ENCODE results near the gene HASPIN. TPM values are rescaled to one million over a fixed set of nuclear protein-coding genes. Genes with fewer than 3 reads are reported as not detected.

The HASPIN gene
- polyA plus RNA-seq, 2 donors = 0.41 to 1.3 TPM

DNA sequence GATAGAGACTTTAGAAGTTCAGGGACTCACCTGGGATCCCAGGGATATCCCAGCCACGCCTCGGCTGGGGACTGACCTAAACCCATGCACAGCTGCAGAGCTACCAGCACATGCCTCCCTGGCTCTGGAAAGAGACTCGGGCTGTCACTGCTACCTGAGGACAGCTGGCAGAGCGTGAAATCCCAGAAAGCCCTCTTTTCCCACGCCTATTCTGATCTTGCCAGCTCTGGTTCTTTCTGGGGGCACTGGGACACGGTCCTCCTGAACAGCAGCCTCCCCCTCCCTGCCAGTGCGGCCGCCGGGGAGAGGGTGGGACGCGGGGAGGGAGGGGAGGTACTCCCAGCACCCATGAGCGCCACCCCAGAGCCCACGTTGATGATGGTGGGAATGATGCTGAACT is 38.5 kb upstream of the HASPIN start:
- no peaks in the 10 kb centered on the region for H3K4me1 ChIP-seq (ENCODE audit: control insufficient read depth in 2 of 2, insufficient read depth in 2 of 2, low read length in 1 of 2)
- H3K27me3 ChIP-seq (ENCODE audit: control insufficient read depth in 1 of 2, insufficient read depth in 2 of 2, low read length in 2 of 2) = peaks cover 0 to 2% of the 10 kb centered on the region in 2 donors
- 23 to 36% methylated on average over 13 of the region's 13 CpGs for WGBS, 2 donors
- H3K36me3 ChIP-seq (ENCODE audit: control insufficient read depth in 2 of 2, insufficient read depth in 2 of 2, low read length in 1 of 2) = no peaks in the 10 kb centered on the region
- no peak overlapping the region for H3K4me3 ChIP-seq (ENCODE audit: low read depth in 1 of 2, low read length in 2 of 2)
- H3K27ac ChIP-seq (ENCODE audit: low read depth in 2 of 2, low read length in 1 of 2) = no peak overlapping the region
- no peaks in the 10 kb centered on the region for H3K9me3 ChIP-seq (ENCODE audit: control insufficient read depth in 2 of 2, insufficient read depth in 1 of 2, low read depth in 1 of 2, low read length in 1 of 2)

DNA sequence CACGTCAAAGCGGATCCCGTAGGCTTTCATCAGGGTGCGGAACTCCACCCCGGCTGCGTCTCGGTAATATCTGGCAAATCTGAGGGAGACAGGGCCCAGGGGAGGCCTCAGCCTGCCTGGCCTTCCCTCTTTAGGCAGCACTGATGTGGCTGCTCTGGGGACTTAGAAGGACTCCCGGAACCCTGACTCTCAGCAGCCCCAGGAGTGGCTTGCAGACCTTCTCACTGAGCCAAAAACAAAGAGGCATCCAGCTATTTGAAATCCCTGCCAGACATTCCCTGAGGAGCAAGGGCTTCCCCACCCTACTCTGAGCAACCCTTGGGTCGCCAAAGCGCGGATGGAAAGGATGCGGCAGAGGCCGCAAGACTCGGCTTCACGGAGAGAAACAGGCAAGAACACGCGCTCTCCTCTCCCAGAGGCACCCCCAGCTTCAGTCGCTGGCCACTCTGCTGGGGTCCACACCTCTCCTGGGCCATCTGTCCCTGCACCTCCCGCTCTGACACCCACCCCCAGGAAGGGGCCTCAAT is 35.6 kb upstream of the HASPIN start:
- WGBS, 2 donors = 44 to 49% methylated on average over 19 of the region's 19 CpGs
- no peaks in the 10 kb centered on the region for H3K4me1 ChIP-seq (ENCODE audit: control insufficient read depth in 2 of 2, insufficient read depth in 2 of 2, low read length in 1 of 2)
- H3K9me3 ChIP-seq (ENCODE audit: control insufficient read depth in 2 of 2, insufficient read depth in 1 of 2, low read depth in 1 of 2, low read length in 1 of 2) = no peaks in the 10 kb centered on the region
- H3K27ac ChIP-seq (ENCODE audit: low read depth in 2 of 2, low read length in 1 of 2) = no peak overlapping the region
- peaks cover 0 to 2% of the 10 kb centered on the region in 2 donors for H3K27me3 ChIP-seq (ENCODE audit: control insufficient read depth in 1 of 2, insufficient read depth in 2 of 2, low read length in 2 of 2)
- no peaks in the 10 kb centered on the region for H3K36me3 ChIP-seq (ENCODE audit: control insufficient read depth in 2 of 2, insufficient read depth in 2 of 2, low read length in 1 of 2)
- H3K4me3 ChIP-seq (ENCODE audit: low read depth in 1 of 2, low read length in 2 of 2) = no peak overlapping the region

DNA sequence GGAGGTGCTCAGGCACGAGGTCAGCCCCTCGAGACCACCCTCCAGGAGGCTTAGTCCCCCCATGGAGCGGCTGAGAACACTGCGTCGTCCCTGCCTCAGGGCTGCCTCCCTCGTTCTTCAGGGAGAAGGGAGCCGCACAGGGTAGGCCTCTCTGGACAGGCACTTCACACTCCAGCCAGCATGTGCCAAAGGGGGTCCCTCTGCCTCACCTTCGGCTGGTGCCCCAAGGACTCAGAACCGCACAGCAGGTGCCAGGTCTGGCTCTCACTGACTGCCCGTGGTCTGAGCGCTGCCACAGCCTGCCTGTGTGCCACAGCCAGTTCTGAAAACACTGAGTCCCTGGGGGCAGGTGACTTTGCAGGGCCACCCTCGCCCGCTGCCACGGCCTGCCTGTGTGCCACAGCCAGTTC is 34.8 kb upstream of the HASPIN start:
- Histone ChIP-seq H3K27me3 (ENCODE audit: control insufficient read depth in 1 of 2, insufficient read depth in 2 of 2, low read length in 2 of 2) (peaks cover 0 to 3% of the 10 kb centered on the region in 2 donors), H3K4me1 (ENCODE audit: control insufficient read depth in 2 of 2, insufficient read depth in 2 of 2, low read length in 1 of 2) (no peaks in the 10 kb centered on the region), H3K4me3 (ENCODE audit: low read depth in 1 of 2, low read length in 2 of 2) (no peak overlapping the region), H3K36me3 (ENCODE audit: control insufficient read depth in 2 of 2, insufficient read depth in 2 of 2, low read length in 1 of 2) (no peaks in the 10 kb centered on the region), H3K9me3 (ENCODE audit: control insufficient read depth in 2 of 2, insufficient read depth in 1 of 2, low read depth in 1 of 2, low read length in 1 of 2) (no peaks in the 10 kb centered on the region), H3K27ac (ENCODE audit: low read depth in 2 of 2, low read length in 1 of 2) (no peak overlapping the region)
- WGBS, 2 donors = 71 to 75% methylated on average over 11 to 14 of the region's 14 CpGs

DNA sequence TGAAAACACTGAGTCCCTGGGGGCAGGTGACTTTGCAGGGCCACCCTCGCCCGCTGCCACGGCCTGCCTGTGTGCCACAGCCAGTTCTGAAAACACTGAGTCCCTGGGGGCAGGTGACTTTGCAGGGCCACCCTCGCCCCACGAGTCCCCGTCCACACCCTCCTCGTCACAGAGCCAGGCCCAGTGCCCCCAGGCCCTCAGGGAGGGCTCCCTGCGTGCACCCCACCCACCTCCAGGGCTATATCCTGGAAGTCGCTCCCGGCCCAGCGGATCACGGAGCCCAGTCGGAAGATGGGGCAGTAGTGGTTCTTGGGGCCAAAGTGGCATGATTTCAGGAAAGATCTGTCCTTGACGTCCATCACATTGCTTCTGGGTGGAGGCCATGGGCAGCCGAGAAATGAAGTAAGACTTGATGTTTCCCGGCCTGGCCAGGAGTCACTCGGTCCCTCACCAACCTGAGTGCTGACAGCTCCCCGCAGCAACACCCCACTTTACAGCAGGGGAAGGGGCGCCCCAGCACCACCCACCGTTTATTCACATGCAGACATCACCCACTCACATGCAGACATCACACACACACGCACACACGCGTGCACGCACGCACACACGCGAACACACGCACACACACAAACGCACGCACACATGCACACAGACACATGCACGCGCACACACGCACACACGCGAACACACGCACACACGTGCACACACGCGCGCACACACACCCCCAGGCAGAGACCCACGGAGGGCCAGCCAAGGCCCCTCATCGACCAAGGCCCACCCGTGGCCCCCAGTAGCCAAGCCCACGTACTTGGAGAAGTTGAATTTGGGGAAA is 34.2 kb upstream of the HASPIN start:
- 83% methylated on average over 41 to 44 of the region's 44 CpGs for WGBS, 2 donors
- Histone ChIP-seq H3K27me3 (ENCODE audit: control insufficient read depth in 1 of 2, insufficient read depth in 2 of 2, low read length in 2 of 2) (peaks cover 0 to 5% of the 10 kb centered on the region in 2 donors), H3K9me3 (ENCODE audit: control insufficient read depth in 2 of 2, insufficient read depth in 1 of 2, low read depth in 1 of 2, low read length in 1 of 2) (no peaks in the 10 kb centered on the region), H3K27ac (ENCODE audit: low read depth in 2 of 2, low read length in 1 of 2) (no peak overlapping the region), H3K36me3 (ENCODE audit: control insufficient read depth in 2 of 2, insufficient read depth in 2 of 2, low read length in 1 of 2) (no peaks in the 10 kb centered on the region), H3K4me3 (ENCODE audit: low read depth in 1 of 2, low read length in 2 of 2) (no peak overlapping the region), H3K4me1 (ENCODE audit: control insufficient read depth in 2 of 2, insufficient read depth in 2 of 2, low read length in 1 of 2) (no peaks in the 10 kb centered on the region)

DNA sequence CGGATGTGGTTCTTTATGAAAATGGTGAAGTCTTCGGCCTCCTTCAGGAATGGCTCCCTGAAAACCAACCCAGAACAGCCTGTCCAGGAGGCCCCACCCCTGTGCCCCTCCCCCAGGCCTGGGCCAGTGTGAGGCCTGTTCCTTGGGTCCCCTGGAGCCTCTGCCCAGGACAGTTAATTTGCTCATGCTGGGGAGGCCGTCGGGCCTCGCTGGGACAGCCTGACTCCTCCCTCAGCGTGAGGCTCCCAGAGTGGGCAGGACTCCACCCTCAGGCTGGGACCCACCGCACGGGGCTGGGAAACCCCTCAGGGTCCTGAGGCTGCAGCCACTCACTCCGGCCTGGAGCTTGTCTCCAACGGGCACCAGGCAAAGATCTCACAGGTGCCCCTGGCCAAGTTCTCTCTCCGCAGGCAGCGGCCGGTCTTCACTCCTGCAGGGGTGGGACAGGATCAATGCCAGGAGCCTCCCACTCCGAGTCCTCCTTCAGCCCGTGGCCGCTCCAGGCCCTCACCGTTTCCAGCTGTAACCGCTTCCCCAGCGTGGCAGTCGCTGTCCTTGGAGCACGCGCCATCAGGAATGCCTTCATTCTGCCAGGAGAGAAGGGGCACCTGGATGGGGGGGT is 33.5 kb upstream of the HASPIN start:
- no peak overlapping the region for H3K4me3 ChIP-seq (ENCODE audit: low read depth in 1 of 2, low read length in 2 of 2)
- no peaks in the 10 kb centered on the region for H3K36me3 ChIP-seq (ENCODE audit: control insufficient read depth in 2 of 2, insufficient read depth in 2 of 2, low read length in 1 of 2)
- peaks cover 2 to 3% of the 10 kb centered on the region in 2 donors for H3K4me1 ChIP-seq (ENCODE audit: control insufficient read depth in 2 of 2, insufficient read depth in 2 of 2, low read length in 1 of 2)
- 72 to 76% methylated on average over 22 of the region's 22 CpGs for WGBS, 2 donors
- no peaks in the 10 kb centered on the region for H3K9me3 ChIP-seq (ENCODE audit: control insufficient read depth in 2 of 2, insufficient read depth in 1 of 2, low read depth in 1 of 2, low read length in 1 of 2)
- H3K27me3 ChIP-seq (ENCODE audit: control insufficient read depth in 1 of 2, insufficient read depth in 2 of 2, low read length in 2 of 2) = peaks cover 0 to 4% of the 10 kb centered on the region in 2 donors
- no peak overlapping the region for H3K27ac ChIP-seq (ENCODE audit: low read depth in 2 of 2, low read length in 1 of 2)

DNA sequence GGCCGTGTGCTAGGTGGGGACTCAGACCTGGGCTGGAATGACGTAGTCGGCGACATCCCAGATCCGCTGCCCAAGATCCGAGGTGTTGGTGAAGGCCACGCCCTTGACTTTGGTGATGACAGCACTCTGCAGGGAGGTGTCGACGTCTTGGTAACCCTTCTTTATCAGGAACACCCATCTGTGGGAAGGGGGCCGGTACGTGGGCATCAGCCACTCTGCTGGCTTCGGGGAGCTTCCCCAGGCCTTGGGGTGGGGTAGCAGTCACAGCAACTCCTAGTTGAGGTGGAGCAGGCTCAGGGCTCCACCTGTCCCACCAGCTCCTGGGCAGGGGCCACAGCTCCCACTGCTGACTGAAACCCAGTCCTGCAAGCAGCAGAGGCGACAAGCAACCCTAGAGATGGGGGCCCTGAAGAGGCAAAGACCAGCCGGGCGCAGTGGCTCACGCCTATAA is 32.1 kb upstream of the HASPIN start:
- H3K27ac ChIP-seq (ENCODE audit: low read depth in 2 of 2, low read length in 1 of 2) = no peak overlapping the region
- no peak overlapping the region for H3K4me3 ChIP-seq (ENCODE audit: low read depth in 1 of 2, low read length in 2 of 2)
- WGBS, 2 donors = 77 to 79% methylated on average over 16 of the region's 16 CpGs
- no peaks in the 10 kb centered on the region for H3K36me3 ChIP-seq (ENCODE audit: control insufficient read depth in 2 of 2, insufficient read depth in 2 of 2, low read length in 1 of 2)
- peaks cover 11 to 13% of the 10 kb centered on the region in 2 donors for H3K4me1 ChIP-seq (ENCODE audit: control insufficient read depth in 2 of 2, insufficient read depth in 2 of 2, low read length in 1 of 2)
- no peaks in the 10 kb centered on the region for H3K9me3 ChIP-seq (ENCODE audit: control insufficient read depth in 2 of 2, insufficient read depth in 1 of 2, low read depth in 1 of 2, low read length in 1 of 2)
- peaks cover 0 to 3% of the 10 kb centered on the region in 2 donors for H3K27me3 ChIP-seq (ENCODE audit: control insufficient read depth in 1 of 2, insufficient read depth in 2 of 2, low read length in 2 of 2)

DNA sequence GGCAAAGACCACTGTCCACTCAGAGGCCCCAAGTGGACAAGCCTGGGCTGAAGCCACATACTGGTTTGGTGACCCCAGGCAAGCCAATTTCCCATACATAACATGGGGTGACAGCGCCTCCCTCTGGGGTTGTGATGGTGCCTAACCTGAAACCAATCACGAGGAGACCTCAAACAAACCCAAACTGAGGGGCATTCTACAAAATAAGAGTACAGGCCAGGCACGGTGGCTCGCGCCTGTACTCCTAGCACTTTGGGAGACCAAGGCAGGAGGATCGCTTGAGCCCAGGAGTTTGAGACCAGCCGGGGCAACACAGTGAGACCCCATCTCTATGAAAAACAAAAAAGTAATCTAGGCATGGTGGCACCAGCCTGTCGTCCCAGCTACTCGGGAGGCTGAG is 31.4 kb upstream of the HASPIN start:
- Histone ChIP-seq H3K27ac (ENCODE audit: low read depth in 2 of 2, low read length in 1 of 2) (no peak overlapping the region), H3K4me3 (ENCODE audit: low read depth in 1 of 2, low read length in 2 of 2) (no peak overlapping the region), H3K27me3 (ENCODE audit: control insufficient read depth in 1 of 2, insufficient read depth in 2 of 2, low read length in 2 of 2) (peaks cover 0 to 6% of the 10 kb centered on the region in 2 donors), H3K9me3 (ENCODE audit: control insufficient read depth in 2 of 2, insufficient read depth in 1 of 2, low read depth in 1 of 2, low read length in 1 of 2) (no peaks in the 10 kb centered on the region), H3K36me3 (ENCODE audit: control insufficient read depth in 2 of 2, insufficient read depth in 2 of 2, low read length in 1 of 2) (no peaks in the 10 kb centered on the region), H3K4me1 (ENCODE audit: control insufficient read depth in 2 of 2, insufficient read depth in 2 of 2, low read length in 1 of 2) (peaks cover 13% of the 10 kb centered on the region in 2 donors)
- 86% methylated on average over 9 of the region's 9 CpGs for WGBS, 2 donors

DNA sequence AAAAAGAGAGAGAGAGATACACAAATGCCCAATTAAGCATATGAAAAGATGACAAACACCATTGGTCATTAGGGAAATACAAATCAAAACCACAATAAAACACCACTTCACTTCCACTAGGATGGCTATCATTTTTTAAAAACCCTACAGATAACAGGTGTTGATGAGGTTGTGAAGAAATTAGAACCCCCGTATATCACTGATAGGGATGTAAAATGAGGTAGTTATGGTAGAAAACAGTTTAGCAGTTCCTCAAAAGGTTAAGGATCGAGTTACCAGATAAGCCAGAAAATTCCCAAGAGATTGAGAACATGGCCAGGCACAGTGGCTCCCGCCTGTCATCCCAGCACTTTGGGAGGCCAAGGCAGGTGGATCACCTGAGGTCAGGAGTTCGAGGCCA is 30.6 kb upstream of the HASPIN start:
- Histone ChIP-seq H3K36me3 (ENCODE audit: control insufficient read depth in 2 of 2, insufficient read depth in 2 of 2, low read length in 1 of 2) (no peaks in the 10 kb centered on the region), H3K4me3 (ENCODE audit: low read depth in 1 of 2, low read length in 2 of 2) (no peak overlapping the region), H3K4me1 (ENCODE audit: control insufficient read depth in 2 of 2, insufficient read depth in 2 of 2, low read length in 1 of 2) (peaks cover 13% of the 10 kb centered on the region in 2 donors), H3K27me3 (ENCODE audit: control insufficient read depth in 1 of 2, insufficient read depth in 2 of 2, low read length in 2 of 2) (peaks cover 0 to 6% of the 10 kb centered on the region in 2 donors), H3K27ac (ENCODE audit: low read depth in 2 of 2, low read length in 1 of 2) (no peak overlapping the region), H3K9me3 (ENCODE audit: control insufficient read depth in 2 of 2, insufficient read depth in 1 of 2, low read depth in 1 of 2, low read length in 1 of 2) (peaks cover 0 to 4% of the 10 kb centered on the region in 2 donors)
- WGBS, 2 donors = 66 to 68% methylated on average over 4 of the region's 4 CpGs

DNA sequence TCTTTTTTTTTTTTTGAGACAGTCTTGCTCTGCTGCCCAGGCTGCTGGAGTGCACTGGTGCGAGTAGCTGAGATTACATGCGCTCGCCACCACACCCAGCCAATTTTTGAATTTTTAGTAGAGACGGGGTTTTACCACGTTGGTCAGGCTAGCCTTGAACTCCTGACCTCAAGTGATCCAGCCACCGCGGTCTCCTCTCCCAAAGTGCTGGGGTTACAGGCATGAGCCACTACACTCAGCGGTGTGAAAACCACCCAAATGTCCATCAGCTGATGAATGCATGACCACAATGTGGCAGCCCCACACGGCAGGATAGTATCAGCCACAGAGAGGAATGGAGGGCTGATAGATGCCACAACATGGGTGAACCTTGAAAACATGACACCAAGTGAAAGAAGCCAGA is 29.9 kb upstream of the HASPIN start:
- Histone ChIP-seq H3K4me3 (ENCODE audit: low read depth in 1 of 2, low read length in 2 of 2) (no peak overlapping the region), H3K4me1 (ENCODE audit: control insufficient read depth in 2 of 2, insufficient read depth in 2 of 2, low read length in 1 of 2) (peaks cover 13% of the 10 kb centered on the region in 2 donors), H3K27ac (ENCODE audit: low read depth in 2 of 2, low read length in 1 of 2) (no peak overlapping the region), H3K9me3 (ENCODE audit: control insufficient read depth in 2 of 2, insufficient read depth in 1 of 2, low read depth in 1 of 2, low read length in 1 of 2) (peaks cover 0 to 8% of the 10 kb centered on the region in 2 donors), H3K36me3 (ENCODE audit: control insufficient read depth in 2 of 2, insufficient read depth in 2 of 2, low read length in 1 of 2) (no peaks in the 10 kb centered on the region), H3K27me3 (ENCODE audit: control insufficient read depth in 1 of 2, insufficient read depth in 2 of 2, low read length in 2 of 2) (peaks cover 0 to 6% of the 10 kb centered on the region in 2 donors)
- 67 to 69% methylated on average over 9 of the region's 9 CpGs for WGBS, 2 donors

Data from esophagus (tissue), 2 donors.